Measurements from ENCODE around the gene DYRK1A.
A peak's percentile ranks its signal among the peaks of the same experiment; 100 is the strongest.

Gene DYRK1A

DNA sequence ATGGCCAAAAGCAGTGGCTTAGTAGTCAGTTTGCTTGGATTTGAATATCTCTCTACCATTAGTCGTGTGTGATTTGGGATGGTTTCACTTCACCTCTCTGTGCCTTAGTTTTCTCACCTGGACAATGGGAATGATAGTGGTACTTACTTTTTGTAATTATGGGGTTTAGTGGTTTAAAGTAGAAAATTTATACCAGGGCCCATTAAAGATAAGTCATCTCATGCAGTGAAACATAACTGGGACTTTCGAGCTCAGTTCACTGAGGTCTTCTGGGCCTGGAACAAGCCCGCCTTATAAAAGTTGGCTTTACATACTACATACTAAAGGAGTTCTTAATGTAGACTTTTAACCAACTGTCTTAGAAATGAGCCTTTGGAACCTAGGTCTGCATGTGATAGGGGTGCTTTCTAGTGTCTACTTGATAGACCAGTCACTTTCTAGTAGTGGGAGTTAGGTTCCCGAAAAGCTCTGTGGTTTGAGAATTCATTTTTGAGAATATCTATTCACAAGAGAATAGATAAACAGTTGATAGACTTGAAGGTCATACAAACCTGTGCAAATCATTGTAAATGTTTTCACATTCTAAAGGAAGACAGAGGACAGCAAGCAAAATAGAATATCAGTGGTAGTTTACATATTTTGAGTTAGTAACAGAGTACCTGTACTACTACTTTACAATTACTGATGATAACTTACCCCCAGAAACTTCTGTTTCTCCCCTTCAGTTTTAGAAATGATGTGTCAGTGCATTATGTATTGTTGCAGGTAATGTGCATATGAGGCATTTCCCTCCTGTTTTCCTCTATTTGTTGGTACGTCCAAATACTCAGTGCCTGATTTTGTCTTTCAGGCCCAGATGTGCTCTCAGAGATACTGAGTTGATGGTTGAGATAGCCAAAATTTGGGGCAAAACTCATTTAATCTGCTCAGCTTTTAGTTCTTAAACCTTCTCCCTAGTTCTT, 48.0 kb downstream of the DYRK1A start:
- Histone ChIP-seq H3K27ac (ENCODE audit: extremely low read depth, low read depth, low read length) (no peak overlapping the region), H3K4me3 (ENCODE audit: low read depth, low read length) (no peak overlapping the region), H3K36me3 (ENCODE audit: control insufficient read depth in 2 of 2, insufficient read depth in 1 of 2, low read length in 2 of 2) (no peaks in the 10 kb centered on the region), H3K4me1 (ENCODE audit: control insufficient read depth, insufficient read depth, low read length) (peaks cover 26% of the 10 kb centered on the region), H3K9me3 (ENCODE audit: control insufficient read depth, insufficient read depth, low read depth, low read length) (no peaks in the 10 kb centered on the region)
- TF ChIP-seq, protein P1, sequence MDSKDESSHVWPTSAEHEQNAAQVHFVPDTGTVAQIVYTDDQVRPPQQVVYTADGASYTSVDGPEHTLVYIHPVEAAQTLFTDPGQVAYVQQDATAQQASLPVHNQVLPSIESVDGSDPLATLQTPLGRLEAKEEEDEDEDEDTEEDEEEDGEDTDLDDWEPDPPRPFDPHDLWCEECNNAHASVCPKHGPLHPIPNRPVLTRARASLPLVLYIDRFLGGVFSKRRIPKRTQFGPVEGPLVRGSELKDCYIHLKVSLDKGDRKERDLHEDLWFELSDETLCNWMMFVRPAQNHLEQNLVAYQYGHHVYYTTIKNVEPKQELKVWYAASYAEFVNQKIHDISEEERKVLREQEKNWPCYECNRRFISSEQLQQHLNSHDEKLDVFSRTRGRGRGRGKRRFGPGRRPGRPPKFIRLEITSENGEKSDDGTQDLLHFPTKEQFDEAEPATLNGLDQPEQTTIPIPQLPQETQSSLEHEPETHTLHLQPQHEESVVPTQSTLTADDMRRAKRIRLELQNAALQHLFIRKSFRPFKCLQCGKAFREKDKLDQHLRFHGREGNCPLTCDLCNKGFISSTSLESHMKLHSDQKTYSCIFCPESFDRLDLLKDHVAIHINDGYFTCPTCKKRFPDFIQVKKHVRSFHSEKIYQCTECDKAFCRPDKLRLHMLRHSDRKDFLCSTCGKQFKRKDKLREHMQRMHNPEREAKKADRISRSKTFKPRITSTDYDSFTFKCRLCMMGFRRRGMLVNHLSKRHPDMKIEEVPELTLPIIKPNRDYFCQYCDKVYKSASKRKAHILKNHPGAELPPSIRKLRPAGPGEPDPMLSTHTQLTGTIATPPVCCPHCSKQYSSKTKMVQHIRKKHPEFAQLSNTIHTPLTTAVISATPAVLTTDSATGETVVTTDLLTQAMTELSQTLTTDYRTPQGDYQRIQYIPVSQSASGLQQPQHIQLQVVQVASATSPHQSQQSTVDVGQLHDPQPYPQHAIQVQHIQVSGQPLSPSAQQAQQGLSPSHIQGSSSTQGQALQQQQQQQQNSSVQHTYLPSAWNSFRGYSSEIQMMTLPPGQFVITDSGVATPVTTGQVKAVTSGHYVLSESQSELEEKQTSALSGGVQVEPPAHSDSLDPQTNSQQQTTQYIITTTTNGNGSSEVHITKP (tag by site-specific recombination; IDR thresholded peaks at IDR 0.05): peak; percentile 63
- TF ChIP-seq, protein P2, sequence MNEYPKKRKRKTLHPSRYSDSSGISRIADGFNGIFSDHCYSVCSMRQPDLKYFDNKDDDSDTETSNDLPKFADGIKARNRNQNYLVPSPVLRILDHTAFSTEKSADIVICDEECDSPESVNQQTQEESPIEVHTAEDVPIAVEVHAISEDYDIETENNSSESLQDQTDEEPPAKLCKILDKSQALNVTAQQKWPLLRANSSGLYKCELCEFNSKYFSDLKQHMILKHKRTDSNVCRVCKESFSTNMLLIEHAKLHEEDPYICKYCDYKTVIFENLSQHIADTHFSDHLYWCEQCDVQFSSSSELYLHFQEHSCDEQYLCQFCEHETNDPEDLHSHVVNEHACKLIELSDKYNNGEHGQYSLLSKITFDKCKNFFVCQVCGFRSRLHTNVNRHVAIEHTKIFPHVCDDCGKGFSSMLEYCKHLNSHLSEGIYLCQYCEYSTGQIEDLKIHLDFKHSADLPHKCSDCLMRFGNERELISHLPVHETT (tag by site-specific recombination; IDR thresholded peaks at IDR 0.05): no peak
- ChIA-PET CTCF (interaction anchor here (1.0 kb wide), 1 partner anchor 10 kb away, joined by 5 read pairs; no protein-coding TSS in a partner anchor), POLR2A (interaction anchor here (1.0 kb wide), 1 partner anchor 148 kb away, joined by 3 read pairs; the partner anchor contains the start of gene VPS26C)

DNA sequence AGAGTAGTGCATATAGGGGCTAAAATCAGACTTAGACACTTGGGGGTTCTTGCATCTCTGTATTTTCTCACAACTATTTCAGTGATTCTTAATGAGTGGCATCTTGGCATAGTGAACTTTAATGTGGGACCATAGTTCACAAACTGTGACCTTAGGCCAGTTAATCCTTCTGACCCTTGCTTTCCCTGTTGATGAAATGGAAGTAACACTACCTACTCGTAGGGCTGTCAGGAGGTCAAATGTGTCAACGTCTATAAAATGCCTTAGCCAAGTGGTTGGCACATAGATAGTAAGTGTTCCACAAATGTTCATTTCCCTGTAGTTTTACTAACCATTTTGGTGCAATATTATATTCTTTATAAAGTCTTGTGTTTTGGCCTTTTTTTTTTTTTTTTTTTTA, 49.4 kb downstream of the DYRK1A start:
- TF ChIP-seq TCF7L2 (IDR thresholded peaks at IDR 0.05; ENCODE audit: borderline replicate concordance, low read depth, low read length): no peak
- no peak for TF ChIP-seq ZNF600 (tag by site-specific recombination; IDR thresholded peaks at IDR 0.05)
- TF ChIP-seq, protein P3, sequence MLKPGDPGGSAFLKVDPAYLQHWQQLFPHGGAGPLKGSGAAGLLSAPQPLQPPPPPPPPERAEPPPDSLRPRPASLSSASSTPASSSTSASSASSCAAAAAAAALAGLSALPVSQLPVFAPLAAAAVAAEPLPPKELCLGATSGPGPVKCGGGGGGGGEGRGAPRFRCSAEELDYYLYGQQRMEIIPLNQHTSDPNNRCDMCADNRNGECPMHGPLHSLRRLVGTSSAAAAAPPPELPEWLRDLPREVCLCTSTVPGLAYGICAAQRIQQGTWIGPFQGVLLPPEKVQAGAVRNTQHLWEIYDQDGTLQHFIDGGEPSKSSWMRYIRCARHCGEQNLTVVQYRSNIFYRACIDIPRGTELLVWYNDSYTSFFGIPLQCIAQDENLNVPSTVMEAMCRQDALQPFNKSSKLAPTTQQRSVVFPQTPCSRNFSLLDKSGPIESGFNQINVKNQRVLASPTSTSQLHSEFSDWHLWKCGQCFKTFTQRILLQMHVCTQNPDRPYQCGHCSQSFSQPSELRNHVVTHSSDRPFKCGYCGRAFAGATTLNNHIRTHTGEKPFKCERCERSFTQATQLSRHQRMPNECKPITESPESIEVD (tag by site-specific recombination; IDR thresholded peaks at IDR 0.05): 0 out of 2 replicates have a peak, but pooled peaks have one; percentile 2
- TF ChIP-seq, protein P4, sequence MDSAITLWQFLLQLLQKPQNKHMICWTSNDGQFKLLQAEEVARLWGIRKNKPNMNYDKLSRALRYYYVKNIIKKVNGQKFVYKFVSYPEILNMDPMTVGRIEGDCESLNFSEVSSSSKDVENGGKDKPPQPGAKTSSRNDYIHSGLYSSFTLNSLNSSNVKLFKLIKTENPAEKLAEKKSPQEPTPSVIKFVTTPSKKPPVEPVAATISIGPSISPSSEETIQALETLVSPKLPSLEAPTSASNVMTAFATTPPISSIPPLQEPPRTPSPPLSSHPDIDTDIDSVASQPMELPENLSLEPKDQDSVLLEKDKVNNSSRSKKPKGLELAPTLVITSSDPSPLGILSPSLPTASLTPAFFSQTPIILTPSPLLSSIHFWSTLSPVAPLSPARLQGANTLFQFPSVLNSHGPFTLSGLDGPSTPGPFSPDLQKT (IDR thresholded peaks at IDR 0.05; ENCODE audit: borderline replicate concordance, low read depth, low read length): no peak
- peak; percentile 36; the same call in 1 of the 2 replicates for TF ChIP-seq FEZF1 (tag by site-specific recombination; IDR thresholded peaks at IDR 0.05)
- TF ChIP-seq, protein P5, sequence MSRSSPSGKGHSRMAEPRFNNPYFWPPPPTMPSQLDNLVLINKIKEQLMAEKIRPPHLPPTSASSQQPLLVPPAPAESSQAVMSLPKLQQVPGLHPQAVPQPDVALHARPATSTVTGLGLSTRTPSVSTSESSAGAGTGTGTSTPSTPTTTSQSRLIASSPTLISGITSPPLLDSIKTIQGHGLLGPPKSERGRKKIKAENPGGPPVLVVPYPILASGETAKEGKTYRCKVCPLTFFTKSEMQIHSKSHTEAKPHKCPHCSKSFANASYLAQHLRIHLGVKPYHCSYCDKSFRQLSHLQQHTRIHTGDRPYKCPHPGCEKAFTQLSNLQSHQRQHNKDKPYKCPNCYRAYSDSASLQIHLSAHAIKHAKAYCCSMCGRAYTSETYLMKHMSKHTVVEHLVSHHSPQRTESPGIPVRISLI (tag by site-specific recombination; IDR thresholded peaks at IDR 0.05): peak; percentile 16; the same call in 1 of the 2 replicates
- no peak for TF ChIP-seq SCRT1 (tag by site-specific recombination; IDR thresholded peaks at IDR 0.05; ENCODE audit: borderline replicate concordance)
- TF ChIP-seq, protein P6, sequence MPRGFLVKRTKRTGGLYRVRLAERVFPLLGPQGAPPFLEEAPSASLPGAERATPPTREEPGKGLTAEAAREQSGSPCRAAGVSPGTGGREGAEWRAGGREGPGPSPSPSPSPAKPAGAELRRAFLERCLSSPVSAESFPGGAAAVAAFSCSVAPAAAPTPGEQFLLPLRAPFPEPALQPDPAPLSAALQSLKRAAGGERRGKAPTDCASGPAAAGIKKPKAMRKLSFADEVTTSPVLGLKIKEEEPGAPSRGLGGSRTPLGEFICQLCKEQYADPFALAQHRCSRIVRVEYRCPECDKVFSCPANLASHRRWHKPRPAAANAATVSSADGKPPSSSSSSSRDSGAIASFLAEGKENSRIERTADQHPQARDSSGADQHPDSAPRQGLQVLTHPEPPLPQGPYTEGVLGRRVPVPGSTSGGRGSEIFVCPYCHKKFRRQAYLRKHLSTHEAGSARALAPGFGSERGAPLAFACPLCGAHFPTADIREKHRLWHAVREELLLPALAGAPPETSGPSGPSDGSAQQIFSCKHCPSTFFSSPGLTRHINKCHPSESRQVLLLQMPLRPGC (tag by site-specific recombination; IDR thresholded peaks at IDR 0.05): no peak
- no peak for TF ChIP-seq SCRT2 (tag by site-specific recombination; IDR thresholded peaks at IDR 0.05)
- TF ChIP-seq, protein P7, sequence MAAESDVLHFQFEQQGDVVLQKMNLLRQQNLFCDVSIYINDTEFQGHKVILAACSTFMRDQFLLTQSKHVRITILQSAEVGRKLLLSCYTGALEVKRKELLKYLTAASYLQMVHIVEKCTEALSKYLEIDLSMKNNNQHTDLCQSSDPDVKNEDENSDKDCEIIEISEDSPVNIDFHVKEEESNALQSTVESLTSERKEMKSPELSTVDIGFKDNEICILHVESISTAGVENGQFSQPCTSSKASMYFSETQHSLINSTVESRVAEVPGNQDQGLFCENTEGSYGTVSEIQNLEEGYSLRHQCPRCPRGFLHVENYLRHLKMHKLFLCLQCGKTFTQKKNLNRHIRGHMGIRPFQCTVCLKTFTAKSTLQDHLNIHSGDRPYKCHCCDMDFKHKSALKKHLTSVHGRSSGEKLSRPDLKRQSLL (tag by site-specific recombination; IDR thresholded peaks at IDR 0.05): no peak
- TF ChIP-seq ZNF623 (tag by site-specific recombination; IDR thresholded peaks at IDR 0.05): no peak
- TF ChIP-seq, protein P8, sequence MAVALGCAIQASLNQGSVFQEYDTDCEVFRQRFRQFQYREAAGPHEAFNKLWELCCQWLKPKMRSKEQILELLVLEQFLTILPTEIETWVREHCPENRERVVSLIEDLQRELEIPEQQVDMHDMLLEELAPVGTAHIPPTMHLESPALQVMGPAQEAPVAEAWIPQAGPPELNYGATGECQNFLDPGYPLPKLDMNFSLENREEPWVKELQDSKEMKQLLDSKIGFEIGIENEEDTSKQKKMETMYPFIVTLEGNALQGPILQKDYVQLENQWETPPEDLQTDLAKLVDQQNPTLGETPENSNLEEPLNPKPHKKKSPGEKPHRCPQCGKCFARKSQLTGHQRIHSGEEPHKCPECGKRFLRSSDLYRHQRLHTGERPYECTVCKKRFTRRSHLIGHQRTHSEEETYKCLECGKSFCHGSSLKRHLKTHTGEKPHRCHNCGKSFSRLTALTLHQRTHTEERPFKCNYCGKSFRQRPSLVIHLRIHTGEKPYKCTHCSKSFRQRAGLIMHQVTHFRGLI (tag by site-specific recombination; IDR thresholded peaks at IDR 0.05): no peak
- CTCF ChIA-PET: interaction anchor here (0.9 kb wide), 1 partner anchor 32 kb away, joined by 3 read pairs; no protein-coding TSS in a partner anchor

More for the DNA sequence above, 49.4 kb downstream of the DYRK1A start:
- Histone ChIP-seq H3K4me1 (ENCODE audit: control insufficient read depth, insufficient read depth, low read length) (peaks cover 38% of the 10 kb centered on the region), H3K9me3 (ENCODE audit: control insufficient read depth, insufficient read depth, low read depth, low read length) (no peaks in the 10 kb centered on the region), H3K27ac (ENCODE audit: extremely low read depth, low read depth, low read length) (no peak overlapping the region), H3K36me3 (ENCODE audit: control insufficient read depth in 2 of 2, insufficient read depth in 1 of 2, low read length in 2 of 2) (no peaks in the 10 kb centered on the region), H3K4me3 (ENCODE audit: low read depth, low read length) (no peak overlapping the region)
- POLR2A ChIA-PET: no interaction called here

Data from HEK293 (cell line).